Stimulated activated naive B cell treated with anti-CD40 and anti-IgM and Interleukin-4, amounts not matched to agents 10 μg/mL and 1 μg/mL and 100 μg/mL, for 72 hours (primary cell): ENCODE results near the gene ADAT3.

Experiments
- ATAC-seq, 2 donors: fragments of 150-1000 bp; cut with Tn5 transposase; replicated peaks; 2 replicates each; pipeline ENCODE4 v1.10.0; 2021; ENCODE audit warnings: moderate library complexity in 1 of 2
- DNase-seq: peaks from one replicate; pipeline ENCODE4 v3.0.0; 2021
- H3K27ac Mint-ChIP-seq: one replicate; pipeline ENCODE4 v1.8.0; 2022; ENCODE audit warnings: mild to moderate bottlenecking, mixed read lengths
- H3K27me3 Mint-ChIP-seq, 2 donors: one replicate each; pipeline ENCODE4 v1.8.0; 2022; ENCODE audit warnings: mixed read lengths in 2 of 2
- H3K36me3 Mint-ChIP-seq, 2 donors: one replicate each; pipeline ENCODE4 v1.8.0; 2022; ENCODE audit warnings: mixed read lengths in 2 of 2, mild to moderate bottlenecking in 1 of 2
- H3K4me1 Mint-ChIP-seq, 2 donors: one replicate each; pipeline ENCODE4 v1.8.0; 2022; ENCODE audit warnings: mixed read lengths in 2 of 2, mild to moderate bottlenecking in 1 of 2
- H3K4me3 Mint-ChIP-seq, 2 donors: one replicate each; pipeline ENCODE4 v1.8.0; 2022; ENCODE audit warnings: mild to moderate bottlenecking in 2 of 2, mixed read lengths in 2 of 2, moderate library complexity in 1 of 2
- H3K9me3 Mint-ChIP-seq, 2 donors: one replicate each; pipeline ENCODE4 v1.8.0; 2022; ENCODE audit warnings: mixed read lengths in 2 of 2, mild to moderate bottlenecking in 1 of 2

The ADAT3 gene

GRCh38 chr19:1950640-1951039, 45.4 kb downstream of the ADAT3 start:
- Mint-ChIP-seq H3K9me3 (no peaks in the 10 kb centered on the region), H3K4me3 (no peak overlapping the region), H3K27me3 (no peaks in the 10 kb centered on the region), H3K36me3 (peaks cover 13 to 16% of the 10 kb centered on the region in 2 donors), H3K4me1 (peaks cover 22 to 54% of the 10 kb centered on the region in 2 donors), H3K27ac (no peak overlapping the region)
- ATAC-seq (no peak), DNase-seq (no peak)

- H3K9me3 Mint-ChIP-seq, result no peaks in the 10 kb centered on the region
- peaks cover 13 to 16% of the 10 kb centered on the region in 2 donors for H3K36me3 Mint-ChIP-seq
- H3K27ac Mint-ChIP-seq, result no peak overlapping the region
Observed at GRCh38 chr19:1952635-1953034, 47.4 kb downstream of the ADAT3 start.

GRCh38 chr19:1953037-1953436, 47.8 kb downstream of the ADAT3 start:
- no peak overlapping the region for H3K4me3 Mint-ChIP-seq
- ATAC-seq, result no peak

More at GRCh38 chr19:1952635-1953034, 47.4 kb downstream of the ADAT3 start:
- H3K4me1 Mint-ChIP-seq, result peaks cover 19 to 66% of the 10 kb centered on the region in 2 donors
- no peak overlapping the region for H3K4me3 Mint-ChIP-seq
- DNase-seq, result no peak
- H3K27me3 Mint-ChIP-seq, result no peaks in the 10 kb centered on the region
- ATAC-seq, result no peak

GRCh38 chr19:1953441-1954094, 48.4 kb downstream of the ADAT3 start:
- Mint-ChIP-seq H3K9me3 (no peaks in the 10 kb centered on the region), H3K4me1 (peaks cover 17 to 62% of the 10 kb centered on the region in 2 donors), H3K4me3 (no peak overlapping the region), H3K27ac (no peak overlapping the region), H3K36me3 (peaks cover 13 to 16% of the 10 kb centered on the region in 2 donors), H3K27me3 (no peaks in the 10 kb centered on the region)
- ATAC-seq (no peak), DNase-seq (no peak)

More at GRCh38 chr19:1953037-1953436, 47.8 kb downstream of the ADAT3 start:
- DNase-seq, result no peak
- Mint-ChIP-seq H3K27ac (no peak overlapping the region), H3K4me1 (peaks cover 19 to 66% of the 10 kb centered on the region in 2 donors), H3K36me3 (peaks cover 13 to 16% of the 10 kb centered on the region in 2 donors), H3K9me3 (no peaks in the 10 kb centered on the region), H3K27me3 (no peaks in the 10 kb centered on the region)

- no peak overlapping the region for H3K4me3 Mint-ChIP-seq
- H3K9me3 Mint-ChIP-seq, result no peaks in the 10 kb centered on the region
- DNase-seq (no peak), ATAC-seq (no peak)
- H3K36me3 Mint-ChIP-seq, result peaks cover 9 to 13% of the 10 kb centered on the region in 2 donors
- peaks cover 13 to 52% of the 10 kb centered on the region in 2 donors for H3K4me1 Mint-ChIP-seq
- no peak overlapping the region for H3K27ac Mint-ChIP-seq
- no peaks in the 10 kb centered on the region for H3K27me3 Mint-ChIP-seq
Observed at GRCh38 chr19:1954532-1954933, 49.3 kb downstream of the ADAT3 start.

- Mint-ChIP-seq H3K9me3 (no peaks in the 10 kb centered on the region), H3K27me3 (no peaks in the 10 kb centered on the region), H3K4me3 (no peak overlapping the region), H3K36me3 (peaks cover 9 to 13% of the 10 kb centered on the region in 2 donors), H3K27ac (peak overlapping the region; percentile 9), H3K4me1 (peaks cover 15 to 59% of the 10 kb centered on the region in 2 donors)
- ATAC-seq (no peak), DNase-seq (no peak)
Observed at GRCh38 chr19:1955171-1956121, 50.2 kb downstream of the ADAT3 start.

- Mint-ChIP-seq H3K36me3 (peaks cover 4 to 13% of the 10 kb centered on the region in 2 donors), H3K27me3 (no peaks in the 10 kb centered on the region), H3K9me3 (no peaks in the 10 kb centered on the region), H3K27ac (peak overlapping the region; percentile 20), H3K4me3 (no peak overlapping the region), H3K4me1 (peaks cover 13 to 61% of the 10 kb centered on the region in 2 donors)
- ATAC-seq (no peak), DNase-seq (no peak)
Observed at GRCh38 chr19:1956122-1956494, 50.9 kb downstream of the ADAT3 start.

GRCh38 chr19:1956868-1957492, 51.8 kb downstream of the ADAT3 start:
- H3K36me3 Mint-ChIP-seq, result peaks cover 8 to 16% of the 10 kb centered on the region in 2 donors
- ATAC-seq, result no peak
- peaks cover 17 to 68% of the 10 kb centered on the region in 2 donors for H3K4me1 Mint-ChIP-seq
- H3K4me3 Mint-ChIP-seq, result no peak overlapping the region
- peak overlapping the region; percentile 69 for H3K27ac Mint-ChIP-seq
- H3K9me3 Mint-ChIP-seq, result no peaks in the 10 kb centered on the region
- no peaks in the 10 kb centered on the region for H3K27me3 Mint-ChIP-seq
- DNase-seq, result no peak

GRCh38 chr19:1957562-1958248, 52.5 kb downstream of the ADAT3 start:
- no peak for ATAC-seq
- Mint-ChIP-seq H3K27ac (no peak overlapping the region), H3K27me3 (no peaks in the 10 kb centered on the region), H3K9me3 (no peaks in the 10 kb centered on the region), H3K36me3 (peaks cover 10 to 13% of the 10 kb centered on the region in 2 donors), H3K4me1 (peaks cover 17 to 65% of the 10 kb centered on the region in 2 donors), H3K4me3 (no peak overlapping the region)
- no peak for DNase-seq

GRCh38 chr19:1959928-1960589, 54.9 kb downstream of the ADAT3 start:
- ATAC-seq (no peak), DNase-seq (no peak)
- Mint-ChIP-seq H3K27me3 (no peaks in the 10 kb centered on the region), H3K4me1 (peaks cover 14 to 45% of the 10 kb centered on the region in 2 donors), H3K27ac (peak overlapping the region; percentile 42), H3K36me3 (peaks cover 6 to 12% of the 10 kb centered on the region in 2 donors), H3K9me3 (no peaks in the 10 kb centered on the region), H3K4me3 (no peak overlapping the region)

- Mint-ChIP-seq H3K36me3 (peaks cover 10 to 16% of the 10 kb centered on the region in 2 donors), H3K27ac (peak overlapping the region; percentile 84)
- no peak for ATAC-seq
Observed at GRCh38 chr19:1961000-1961883, 56.0 kb downstream of the ADAT3 start.

GRCh38 chr19:1962674-1963073, 57.5 kb downstream of the ADAT3 start:
- Mint-ChIP-seq H3K36me3 (peaks cover 8 to 12% of the 10 kb centered on the region in 2 donors), H3K27ac (no peak overlapping the region), H3K4me3 (no peak overlapping the region), H3K4me1 (peaks cover 23 to 30% of the 10 kb centered on the region in 2 donors), H3K9me3 (no peaks in the 10 kb centered on the region), H3K27me3 (no peaks in the 10 kb centered on the region)
- DNase-seq (no peak), ATAC-seq (no peak)

More at GRCh38 chr19:1961000-1961883, 56.0 kb downstream of the ADAT3 start:
- no peaks in the 10 kb centered on the region for H3K9me3 Mint-ChIP-seq
- DNase-seq, result no peak
- no peaks in the 10 kb centered on the region for H3K27me3 Mint-ChIP-seq
- peaks cover 17 to 43% of the 10 kb centered on the region in 2 donors for H3K4me1 Mint-ChIP-seq
- H3K4me3 Mint-ChIP-seq, result no peak overlapping the region
